Mesothelial cell of epicardium (in vitro differentiated cells): ENCODE results near the gene SUCLA2. TPM values are rescaled to one million over a fixed set of nuclear protein-coding genes. Genes with fewer than 3 reads are reported as not detected.

Experiments used
- DNase-seq, 2 experiments: peaks; one replicate each; pipeline ENCODE4 v3.0.0; 2021; ENCODE audit warnings: low spot score in 2 of 2; ENCODE audit not compliant: unreplicated experiment in 2 of 2
- H3K27ac Mint-ChIP-seq: 2 replicates; pipeline ENCODE4 v1.8.0; 2021; ENCODE audit warnings: mixed read lengths
- H3K27me3 Mint-ChIP-seq: 2 replicates; pipeline ENCODE4 v1.8.0; 2021; ENCODE audit warnings: low read depth, mixed read lengths
- H3K36me3 Mint-ChIP-seq: 2 replicates; pipeline ENCODE4 v1.8.0; 2021; ENCODE audit warnings: mixed read lengths
- H3K4me1 Mint-ChIP-seq: 2 replicates; pipeline ENCODE4 v1.8.0; 2021; ENCODE audit warnings: mixed read lengths
- H3K4me3 Mint-ChIP-seq: 2 replicates; pipeline ENCODE4 v1.8.0; 2021; ENCODE audit warnings: mild to moderate bottlenecking, moderate library complexity, mixed read lengths
- H3K9me3 Mint-ChIP-seq: 2 replicates; pipeline ENCODE4 v1.8.0; 2021; ENCODE audit warnings: mixed read lengths
- total RNA-seq: library from RNA; stranded (reverse); gene quantifications from 3 replicates; pipeline ENCODE4 v1.2.1, GENCODE V29; 2021
- TF ChIP-seq, protein P1 (sequence below): fragments of 200-600 bp; sonication (generic); IDR thresholded peaks from one replicate; pipeline ENCODE4 v1.5.0; 2021; ENCODE audit warnings: antibody characterized with exemption; ENCODE audit not compliant: unreplicated experiment

The SUCLA2 gene
- total RNA-seq, 1 donor from 2014 or later: 41.1 TPM

DNA sequence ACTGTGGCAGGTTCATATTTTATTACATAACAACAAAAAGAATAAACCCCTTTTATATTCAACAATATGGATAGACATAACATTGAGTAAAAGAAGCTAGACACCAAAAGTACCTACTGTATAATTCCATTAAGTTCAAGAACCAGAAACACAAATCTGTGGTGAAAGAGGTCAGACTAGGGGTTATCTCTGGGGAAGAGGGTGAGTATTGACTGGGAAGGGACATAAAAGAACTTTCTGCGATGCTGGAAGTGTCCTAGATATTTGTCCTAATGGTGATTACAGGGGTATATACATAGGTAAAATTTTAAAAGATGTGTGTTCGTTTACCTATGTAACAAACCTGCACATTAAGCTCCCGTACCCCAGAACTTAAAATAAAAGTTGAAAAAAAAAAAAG lies 103.0 kb downstream of the SUCLA2 start:
- H3K36me3 Mint-ChIP-seq: peaks cover 10% of the 10 kb centered on the region
- TF ChIP-seq, protein P1, sequence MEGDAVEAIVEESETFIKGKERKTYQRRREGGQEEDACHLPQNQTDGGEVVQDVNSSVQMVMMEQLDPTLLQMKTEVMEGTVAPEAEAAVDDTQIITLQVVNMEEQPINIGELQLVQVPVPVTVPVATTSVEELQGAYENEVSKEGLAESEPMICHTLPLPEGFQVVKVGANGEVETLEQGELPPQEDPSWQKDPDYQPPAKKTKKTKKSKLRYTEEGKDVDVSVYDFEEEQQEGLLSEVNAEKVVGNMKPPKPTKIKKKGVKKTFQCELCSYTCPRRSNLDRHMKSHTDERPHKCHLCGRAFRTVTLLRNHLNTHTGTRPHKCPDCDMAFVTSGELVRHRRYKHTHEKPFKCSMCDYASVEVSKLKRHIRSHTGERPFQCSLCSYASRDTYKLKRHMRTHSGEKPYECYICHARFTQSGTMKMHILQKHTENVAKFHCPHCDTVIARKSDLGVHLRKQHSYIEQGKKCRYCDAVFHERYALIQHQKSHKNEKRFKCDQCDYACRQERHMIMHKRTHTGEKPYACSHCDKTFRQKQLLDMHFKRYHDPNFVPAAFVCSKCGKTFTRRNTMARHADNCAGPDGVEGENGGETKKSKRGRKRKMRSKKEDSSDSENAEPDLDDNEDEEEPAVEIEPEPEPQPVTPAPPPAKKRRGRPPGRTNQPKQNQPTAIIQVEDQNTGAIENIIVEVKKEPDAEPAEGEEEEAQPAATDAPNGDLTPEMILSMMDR: no peak
- no peak for DNase-seq
- H3K9me3 Mint-ChIP-seq: peaks cover 11% of the 10 kb centered on the region
- no peaks in the 10 kb centered on the region for H3K27me3 Mint-ChIP-seq
- H3K4me1 Mint-ChIP-seq: peaks cover 6% of the 10 kb centered on the region
- H3K4me3 Mint-ChIP-seq: no peak overlapping the region
- no peak overlapping the region for H3K27ac Mint-ChIP-seq

DNA sequence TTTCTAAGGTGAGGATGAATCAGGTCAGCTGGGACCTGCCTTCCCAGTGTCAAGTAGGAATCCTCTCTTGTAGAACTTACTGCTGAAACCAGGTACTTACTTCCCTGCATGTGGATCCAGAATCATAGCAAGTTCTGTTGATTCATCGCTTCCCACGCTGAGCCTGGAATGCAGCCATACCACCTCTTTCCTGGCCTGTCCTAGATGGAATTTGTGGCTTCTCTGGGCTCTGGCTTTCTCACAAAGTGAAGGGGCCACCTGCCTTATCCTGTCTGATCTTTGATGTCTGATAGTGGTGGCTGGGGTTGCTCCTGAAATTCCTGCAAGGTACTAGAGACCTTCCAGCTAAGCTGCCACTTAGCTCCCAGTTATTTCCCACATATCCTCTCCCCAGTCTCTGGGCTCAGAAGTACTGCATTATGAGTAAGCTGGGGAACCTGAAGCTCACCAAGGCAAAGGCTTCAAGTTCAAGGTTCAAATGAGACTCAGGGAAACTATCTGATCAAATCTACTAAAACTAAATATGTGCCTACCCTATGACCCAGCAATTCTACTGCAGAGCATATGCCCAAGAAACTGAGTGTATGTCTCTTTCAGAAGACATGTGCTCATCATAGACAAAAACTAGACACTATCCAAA lies 103.5 kb downstream of the SUCLA2 start:
- TF ChIP-seq, protein P1: no peak
- H3K4me3 Mint-ChIP-seq: no peak overlapping the region
- peaks cover 10% of the 10 kb centered on the region for H3K36me3 Mint-ChIP-seq
- peaks cover 6% of the 10 kb centered on the region for H3K4me1 Mint-ChIP-seq
- H3K27ac Mint-ChIP-seq: peak overlapping the region; percentile 55
- H3K27me3 Mint-ChIP-seq: no peaks in the 10 kb centered on the region
- no peak for DNase-seq
- H3K9me3 Mint-ChIP-seq: peaks cover 11% of the 10 kb centered on the region

DNA sequence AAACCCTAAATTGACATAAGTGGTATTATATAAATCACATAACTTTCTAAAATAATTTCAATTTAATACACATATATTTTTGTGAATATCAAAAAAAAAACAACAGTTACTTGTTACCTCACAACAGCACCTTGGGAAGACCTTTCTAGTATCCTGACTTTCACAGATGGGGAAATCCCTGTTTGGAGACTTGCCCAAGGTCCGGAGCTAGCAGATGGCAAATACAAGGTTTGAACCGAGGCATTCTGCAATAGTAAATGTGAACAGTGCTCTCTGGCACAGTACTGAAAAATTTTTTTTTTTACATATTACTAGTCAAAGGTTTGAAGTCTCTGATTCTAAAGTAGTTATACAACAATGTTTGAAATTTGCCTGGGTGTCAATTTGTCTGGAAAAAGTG lies 104.5 kb downstream of the SUCLA2 start:
- TF ChIP-seq, protein P1: no peak
- H3K27ac Mint-ChIP-seq: no peak overlapping the region
- no peaks in the 10 kb centered on the region for H3K27me3 Mint-ChIP-seq
- H3K9me3 Mint-ChIP-seq: peaks cover 11% of the 10 kb centered on the region
- no peak for DNase-seq
- H3K4me1 Mint-ChIP-seq: peaks cover 6% of the 10 kb centered on the region
- H3K4me3 Mint-ChIP-seq: no peak overlapping the region
- H3K36me3 Mint-ChIP-seq: peaks cover 10% of the 10 kb centered on the region

DNA sequence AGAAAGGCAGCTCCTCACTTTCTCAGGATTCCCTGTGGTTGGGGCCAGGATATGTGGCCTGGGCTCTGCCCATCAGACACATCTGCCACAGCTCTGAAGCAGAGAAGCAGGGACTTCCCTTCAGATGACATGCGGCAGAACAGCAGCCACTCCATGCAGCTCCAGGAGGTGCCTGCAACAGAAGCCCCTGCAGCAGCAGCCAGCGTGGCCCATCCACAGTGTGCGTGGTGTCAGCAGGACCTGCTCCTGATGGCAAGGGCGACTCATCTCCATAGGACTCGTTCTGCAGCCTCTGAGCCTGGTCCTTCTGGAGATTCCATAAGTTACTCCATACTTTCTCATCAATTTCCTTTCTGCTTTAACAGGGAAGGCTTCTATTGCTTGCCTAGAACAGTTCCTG lies 105.0 kb downstream of the SUCLA2 start:
- H3K9me3 Mint-ChIP-seq: peaks cover 11% of the 10 kb centered on the region
- no peak overlapping the region for H3K27ac Mint-ChIP-seq
- TF ChIP-seq, protein P1: no peak
- H3K36me3 Mint-ChIP-seq: peaks cover 10% of the 10 kb centered on the region
- H3K27me3 Mint-ChIP-seq: no peaks in the 10 kb centered on the region
- no peak for DNase-seq
- H3K4me3 Mint-ChIP-seq: no peak overlapping the region
- peaks cover 6% of the 10 kb centered on the region for H3K4me1 Mint-ChIP-seq

DNA sequence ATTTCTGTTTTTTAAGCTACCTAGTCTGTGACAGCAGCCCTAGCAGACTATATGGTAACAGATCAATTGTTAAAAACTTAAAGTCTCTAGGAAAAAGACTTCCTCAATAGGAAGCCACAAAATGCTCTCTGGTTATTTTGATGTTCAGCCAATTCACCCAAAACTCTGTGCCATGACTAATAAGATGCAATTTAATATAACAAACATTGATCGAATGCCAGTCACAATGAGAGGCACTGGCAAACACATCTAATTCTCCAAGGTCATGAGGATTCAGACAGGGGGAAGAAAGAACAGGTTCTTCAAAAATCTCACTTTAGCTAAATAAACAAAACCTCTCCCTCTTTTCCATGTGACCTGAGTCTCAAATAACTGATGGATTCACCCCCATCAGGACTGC lies 107.5 kb downstream of the SUCLA2 start:
- no peaks in the 10 kb centered on the region for H3K36me3 Mint-ChIP-seq
- H3K4me3 Mint-ChIP-seq: no peak overlapping the region
- no peak overlapping the region for H3K27ac Mint-ChIP-seq
- TF ChIP-seq, protein P1: no peak
- no peak for DNase-seq
- no peaks in the 10 kb centered on the region for H3K9me3 Mint-ChIP-seq
- peaks cover 6% of the 10 kb centered on the region for H3K4me1 Mint-ChIP-seq
- no peaks in the 10 kb centered on the region for H3K27me3 Mint-ChIP-seq

Other genes starting within 250 kb of the SUCLA2 start
- gene NUDT15, start 36.5 kb upstream of the SUCLA2 start, total RNA-seq: 10.4 to 10.8 TPM (median 10.6 TPM) in 3 replicates
- gene MED4, start 93.8 kb upstream of the SUCLA2 start, total RNA-seq: 45.0 to 46.6 TPM (median 46.3 TPM) in 3 replicates
- gene ITM2B, start 231.9 kb upstream of the SUCLA2 start, total RNA-seq: 244 to 250 TPM (median 249 TPM) in 3 replicates